Measurements from ENCODE around the gene PYDC1. TPM values are rescaled to one million over a fixed set of nuclear protein-coding genes. Genes with fewer than 3 reads are reported as not detected.

The PYDC1 gene
- total and polyA plus RNA-seq, 10 of the 15 experiments (the other 5 are each of a cell fraction or from before 2014, with no cell fraction given): not detected

DNA sequence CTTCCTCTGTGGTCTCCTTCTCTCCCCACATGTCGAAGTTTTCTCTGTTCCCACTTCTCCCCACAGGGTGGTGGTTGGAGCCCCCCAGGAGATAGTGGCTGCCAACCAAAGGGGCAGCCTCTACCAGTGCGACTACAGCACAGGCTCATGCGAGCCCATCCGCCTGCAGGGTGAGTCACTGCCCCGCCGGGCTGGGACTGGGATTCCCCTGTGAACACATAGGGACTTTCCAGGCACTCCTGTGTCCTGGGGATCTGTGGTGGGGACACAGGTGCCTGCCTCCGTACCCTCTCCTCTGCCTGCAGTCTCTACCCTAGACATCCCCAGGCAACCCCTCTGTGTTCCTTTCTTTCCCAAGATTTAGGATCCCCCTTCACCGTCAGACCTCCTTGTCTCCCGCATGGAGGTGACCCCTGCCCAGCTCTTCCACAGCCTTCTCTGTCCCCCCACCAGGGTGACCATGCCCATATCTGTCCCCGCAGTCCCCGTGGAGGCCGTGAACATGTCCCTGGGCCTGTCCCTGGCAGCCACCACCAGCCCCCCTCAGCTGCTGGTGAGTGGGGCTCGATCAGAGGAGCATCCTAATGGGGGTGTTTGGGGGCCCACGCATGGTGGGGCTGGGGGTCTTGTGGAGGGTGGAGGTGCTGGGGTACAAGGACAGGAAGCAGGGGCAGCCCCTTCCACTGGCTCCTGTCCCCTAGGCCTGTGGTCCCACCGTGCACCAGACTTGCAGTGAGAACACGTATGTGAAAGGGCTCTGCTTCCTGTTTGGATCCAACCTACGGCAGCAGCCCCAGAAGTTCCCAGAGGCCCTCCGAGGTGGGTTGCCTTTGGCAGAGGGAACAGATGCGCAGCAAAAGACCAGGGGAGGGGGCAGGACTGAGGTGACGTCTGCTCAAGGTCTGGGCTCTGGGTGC is 48.7 kb upstream of the PYDC1 start:
- FAIRE-seq (peak; percentile 78), ATAC-seq (peak; percentile 95), DNase-seq (ENCODE audit: low read depth, low spot score) (peak; percentile 79)
- Histone ChIP-seq H3K27ac (ENCODE audit: control insufficient read depth, insufficient read depth) (peak overlapping the region; percentile 88), H3K79me2 (ENCODE audit: control insufficient read depth, insufficient read depth, low read length) (no peaks in the 10 kb centered on the region), H3K9ac (ENCODE audit: control insufficient read depth, insufficient read depth, low read length) (peak overlapping the region; percentile 70), H3K36me3 (ENCODE audit: control insufficient read depth in 2 of 2, insufficient read depth in 2 of 2, low read length in 1 of 2) (no peaks in the 10 kb centered on the region), H3K27me3 (replicated peaks in 1 of 2; ENCODE audit: control insufficient read depth in 2 of 2, insufficient read depth in 2 of 2, low read length in 1 of 2) (no peaks in the 10 kb centered on the region), H3K9me3 (replicated peaks; ENCODE audit: control insufficient read depth, insufficient read depth, low read length) (no peaks in the 10 kb centered on the region), H3K4me2 (ENCODE audit: control insufficient read depth, insufficient read depth) (peak overlapping the region; percentile 91), H2AFZ (ENCODE audit: control insufficient read depth, low read depth, low read length) (peak overlapping the region; percentile 77), H3K4me1 (ENCODE audit: control insufficient read depth, insufficient read depth, low read length) (peaks cover 32% of the 10 kb centered on the region), H4K20me1 (ENCODE audit: control insufficient read depth, insufficient read depth) (no peaks in the 10 kb centered on the region), H3K4me3 (peak overlapping the region; percentile 32; the same call in 1 of the 2 replicates)
- 29% methylated on average over 20 of the region's 20 CpGs for WGBS (ENCODE audit: insufficient coverage, insufficient replicate concordance, low lambda C conversion rate, missing lambda C conversion rate)
- SMC1A ChIA-PET (ENCODE audit: uncharacterized antibody, unreplicated experiment): interaction anchor here (0.6 to 4.6 kb wide), 8 partner anchors 10 to 154 kb away, joined by 3 to 17 read pairs (median 4); no protein-coding TSS in a partner anchor
- intact Hi-C loops (cut with micrococcal nuclease; ENCODE audit: unreplicated experiment) (loop anchor here (2.0 to 5.0 kb wide), 2 partner anchors 21 to 87 kb away; no protein-coding TSS in a partner anchor), in situ Hi-C loops (cut with MboI) (loop anchor here (10.0 kb wide), 1 partner anchor 609 kb away; the partner anchor contains the start of gene ZNF267)
- CTCF ChIA-PET: interaction anchor here (0.6 to 2.8 kb wide), 9 partner anchors 8 to 708 kb away, joined by 3 to 11 read pairs (median 3); no protein-coding TSS in a partner anchor
- RAD21 ChIA-PET (ENCODE audit: unreplicated experiment): interaction anchor here (0.9 to 2.8 kb wide), 4 partner anchors 21 to 117 kb away, joined by 3 to 14 read pairs (median 6); partner anchors contain the start of gene PYCARD
- TSS peak; percentile 56 for BruUV-seq (replicated peaks)
- POLR2A ChIA-PET: interaction anchor here (0.6 to 1.5 kb wide), 4 partner anchors 21 to 128 kb away, joined by 3 to 6 read pairs (median 3); partner anchors contain the start of gene ITGAD
- TF ChIP-seq KAT2A (conservative IDR thresholded peaks at IDR 0.05; ENCODE audit: control insufficient read depth, low read depth, low read length): no peak
- TF ChIP-seq ZNF24 (IDR thresholded peaks at IDR 0.05): no peak
- no peak; the same call in 1 of the 2 replicates for TF ChIP-seq LARP7 (IDR thresholded peaks at IDR 0.05)
- no peak for TF ChIP-seq HCFC1 (IDR thresholded peaks at IDR 0.05; ENCODE audit: low read length)
- no peak for TF ChIP-seq TBL1XR1 (IDR thresholded peaks at IDR 0.05; ENCODE audit: low read depth, low read length)
- TF ChIP-seq SIN3A (IDR thresholded peaks at IDR 0.05; ENCODE audit: low read depth, low read length): no peak
- peak in 1 of 2 experiments; percentile 51; a peak in 1 of 4 replicates for TF ChIP-seq EP300 (IDR thresholded peaks at IDR 0.05; ENCODE audit: borderline replicate concordance in 1 of 2, control insufficient read depth in 1 of 2, low read depth in 2 of 2, low read length in 2 of 2)
- TF ChIP-seq EED (IDR thresholded peaks at IDR 0.05; ENCODE audit: low read depth): peak; percentile 86
- 0 out of 2 replicates have a peak, but pooled peaks have one; percentile 13 for TF ChIP-seq MEF2A (IDR thresholded peaks at IDR 0.05; ENCODE audit: insufficient read depth, low read depth, low read length)
- 0 out of 2 replicates have a peak, but pooled peaks have one; percentile 33 for TF ChIP-seq MTA3 (IDR thresholded peaks at IDR 0.05; ENCODE audit: borderline replicate concordance, low read length)
- TF ChIP-seq RAD51 (IDR thresholded peaks at IDR 0.05): no peak
- no peak for TF ChIP-seq YY1 (IDR thresholded peaks at IDR 0.05; ENCODE audit: low read depth, low read length)
- TF ChIP-seq IKZF1 (conservative IDR thresholded peaks at IDR 0.05): peak; percentile 96
- no peak for TF ChIP-seq SREBF2 (IDR thresholded peaks at IDR 0.05; ENCODE audit: low read length)
- TF ChIP-seq SUZ12 (IDR thresholded peaks at IDR 0.05; ENCODE audit: unreplicated experiment): no peak
- TF ChIP-seq ESRRA (IDR thresholded peaks at IDR 0.05; ENCODE audit: low read length): no peak
- TF ChIP-seq BMI1 (IDR thresholded peaks at IDR 0.05; ENCODE audit: borderline replicate concordance): peak; percentile 21; the same call in 1 of the 2 replicates
- peak; percentile 72 for TF ChIP-seq BCL11A (IDR thresholded peaks at IDR 0.05; ENCODE audit: low read depth, low read length)
- no peak for TF ChIP-seq TCF7 (IDR thresholded peaks at IDR 0.05; ENCODE audit: borderline replicate concordance)
- TF ChIP-seq, protein P1, sequence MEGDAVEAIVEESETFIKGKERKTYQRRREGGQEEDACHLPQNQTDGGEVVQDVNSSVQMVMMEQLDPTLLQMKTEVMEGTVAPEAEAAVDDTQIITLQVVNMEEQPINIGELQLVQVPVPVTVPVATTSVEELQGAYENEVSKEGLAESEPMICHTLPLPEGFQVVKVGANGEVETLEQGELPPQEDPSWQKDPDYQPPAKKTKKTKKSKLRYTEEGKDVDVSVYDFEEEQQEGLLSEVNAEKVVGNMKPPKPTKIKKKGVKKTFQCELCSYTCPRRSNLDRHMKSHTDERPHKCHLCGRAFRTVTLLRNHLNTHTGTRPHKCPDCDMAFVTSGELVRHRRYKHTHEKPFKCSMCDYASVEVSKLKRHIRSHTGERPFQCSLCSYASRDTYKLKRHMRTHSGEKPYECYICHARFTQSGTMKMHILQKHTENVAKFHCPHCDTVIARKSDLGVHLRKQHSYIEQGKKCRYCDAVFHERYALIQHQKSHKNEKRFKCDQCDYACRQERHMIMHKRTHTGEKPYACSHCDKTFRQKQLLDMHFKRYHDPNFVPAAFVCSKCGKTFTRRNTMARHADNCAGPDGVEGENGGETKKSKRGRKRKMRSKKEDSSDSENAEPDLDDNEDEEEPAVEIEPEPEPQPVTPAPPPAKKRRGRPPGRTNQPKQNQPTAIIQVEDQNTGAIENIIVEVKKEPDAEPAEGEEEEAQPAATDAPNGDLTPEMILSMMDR (IDR thresholded peaks at IDR 0.05 in 2 of 3, conservative IDR thresholded peaks at IDR 0.05 in 1 of 3; ENCODE audit: control insufficient read depth in 2 of 3, extremely low read depth in 1 of 3, insufficient read depth in 1 of 3, low read depth in 3 of 3, low read length in 3 of 3): peak; percentile 20 to 21 (median 21); a peak in 2 of 6 replicates
- peak; percentile 49 for TF ChIP-seq SP1 (IDR thresholded peaks at IDR 0.05; ENCODE audit: low read depth, low read length)
- no peak for TF ChIP-seq ZNF622 (IDR thresholded peaks at IDR 0.05)

Data from GM12878 (cell line).